HL-60 (cell line): Measurements from ENCODE around the gene SLC12A3.

Experiments
- CTCF ChIP-seq: IDR thresholded peaks from one replicate; pipeline ENCODE4 v1.5.1; 2011; ENCODE audit warnings: low read length, control low read depth, inconsistent platforms; ENCODE audit not compliant: insufficient read depth
- GABPA ChIP-seq: IDR thresholded peaks from 2 replicates; pipeline ENCODE4 v1.6.1; 2012; ENCODE audit warnings: low read depth

GRCh38 chr16:56841659-56842058 is 23.3 kb upstream of the SLC12A3 start:
- TF ChIP-seq CTCF (no peak), GABPA (no peak)
